Activated naive CD4-positive, alpha-beta T cell treated with Interleukin-2 at 50 U/mL for 16 hours (primary cell): ENCODE measurements around the gene CNTN4.
"Not testable (repeated sequence)": the region's sequence is repeated elsewhere in the genome, so short reads cannot be mapped to it uniquely, and the experiment has no call there.

ENCODE experiments used
- DNase-seq: peaks from one replicate; pipeline ENCODE4 v3.0.0-alpha.2; 2020

The CNTN4 gene

DNA sequence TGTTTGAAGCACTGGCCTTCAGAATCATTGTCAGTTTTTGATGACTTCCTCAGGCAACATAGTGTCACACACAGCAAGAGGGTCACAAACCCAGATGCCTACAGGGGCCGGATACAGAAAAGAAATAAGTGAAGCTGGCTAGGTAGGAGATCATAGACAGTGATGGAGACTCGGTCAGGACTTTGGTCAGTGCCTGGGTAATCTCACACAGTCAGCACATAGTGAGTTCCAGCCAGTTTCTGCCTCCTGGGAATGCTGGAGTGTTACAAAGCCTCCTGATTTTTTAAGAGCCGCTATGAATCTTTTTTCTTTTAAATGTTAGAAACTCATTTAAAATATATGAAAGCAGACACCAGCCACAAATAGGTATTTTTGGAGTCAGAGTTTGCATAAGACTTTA is 612.4 kb downstream of the CNTN4 start:
- no peak for DNase-seq

- no peak for DNase-seq
These were observed 615.3 kb downstream of the CNTN4 start for GRCh38 chr3:2713923-2714322.

GRCh38 chr3:2714834-2715233 is 616.2 kb downstream of the CNTN4 start:
- no peak for DNase-seq

DNA sequence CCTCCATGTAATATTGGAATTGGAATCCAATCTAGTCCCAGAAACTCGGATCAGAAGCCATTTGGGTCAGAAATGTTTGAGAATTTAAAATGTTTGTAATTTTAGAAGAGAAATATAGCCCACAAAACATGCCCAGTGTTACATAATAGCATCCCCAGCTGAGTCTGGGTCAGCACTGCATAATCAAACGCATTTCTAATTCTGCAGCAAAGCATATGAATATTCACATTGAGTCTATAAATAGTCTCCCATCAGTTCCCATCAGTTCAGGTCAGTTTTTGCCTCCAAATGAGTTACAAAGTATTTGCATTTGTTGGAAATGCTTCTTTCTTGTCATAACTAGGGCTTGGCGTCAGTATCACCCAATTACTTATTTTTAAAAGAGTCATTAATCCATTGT is 628.4 kb downstream of the CNTN4 start:
- DNase-seq, result no peak

DNA sequence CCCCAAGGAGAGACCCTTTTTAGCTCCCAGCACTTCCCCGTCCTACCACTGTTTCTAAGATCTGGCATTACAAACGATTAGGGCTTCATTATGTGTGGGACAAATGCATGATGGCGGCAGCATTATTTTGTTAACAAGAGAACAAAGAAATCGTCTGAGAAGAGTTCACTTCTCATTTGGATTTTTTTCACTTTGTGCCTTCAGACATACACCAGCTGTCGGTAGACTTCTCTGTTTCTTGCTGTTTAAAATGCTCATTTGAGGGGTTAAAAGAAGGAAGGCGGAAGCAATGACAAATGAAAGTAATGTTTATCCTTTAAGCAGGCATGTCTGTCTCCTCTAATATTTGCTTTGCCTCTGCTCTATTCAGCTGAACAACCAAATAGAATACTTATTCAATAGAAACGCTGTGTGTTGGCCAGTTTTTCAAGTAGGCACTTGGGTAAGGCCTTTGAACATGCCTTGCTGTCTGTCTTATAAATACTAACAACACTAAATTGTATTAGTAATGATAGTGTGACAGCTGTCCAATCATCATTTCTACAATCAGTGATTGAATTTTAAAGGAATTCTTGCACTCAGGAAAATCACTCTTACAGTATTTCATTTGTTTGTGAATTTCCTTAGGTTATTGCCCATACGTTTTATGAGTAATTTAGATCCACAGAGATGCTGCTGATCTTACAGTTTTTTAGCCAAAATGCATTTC is 629.1 kb downstream of the CNTN4 start:
- DNase-seq, result no peak

DNA sequence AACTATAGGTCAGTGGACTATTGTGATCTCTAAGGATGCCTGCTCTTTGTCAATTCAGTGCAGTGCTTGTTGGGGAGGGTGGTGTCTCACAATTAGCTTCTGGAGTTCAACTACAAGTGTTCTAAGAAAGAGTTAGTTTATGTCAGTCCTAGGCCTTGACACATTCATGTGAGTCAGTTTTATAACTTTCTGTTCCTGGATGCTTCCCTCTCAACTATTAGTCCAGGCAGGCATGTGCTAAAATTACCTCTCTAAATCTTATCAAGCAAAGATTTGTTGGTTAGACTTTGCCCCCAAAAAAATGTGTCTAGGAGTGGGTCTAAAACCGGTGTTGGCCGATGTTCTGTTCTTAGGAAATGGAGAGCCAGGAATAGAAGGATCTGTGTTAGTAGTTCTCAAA is 633.2 kb downstream of the CNTN4 start:
- DNase-seq, result no peak

DNA sequence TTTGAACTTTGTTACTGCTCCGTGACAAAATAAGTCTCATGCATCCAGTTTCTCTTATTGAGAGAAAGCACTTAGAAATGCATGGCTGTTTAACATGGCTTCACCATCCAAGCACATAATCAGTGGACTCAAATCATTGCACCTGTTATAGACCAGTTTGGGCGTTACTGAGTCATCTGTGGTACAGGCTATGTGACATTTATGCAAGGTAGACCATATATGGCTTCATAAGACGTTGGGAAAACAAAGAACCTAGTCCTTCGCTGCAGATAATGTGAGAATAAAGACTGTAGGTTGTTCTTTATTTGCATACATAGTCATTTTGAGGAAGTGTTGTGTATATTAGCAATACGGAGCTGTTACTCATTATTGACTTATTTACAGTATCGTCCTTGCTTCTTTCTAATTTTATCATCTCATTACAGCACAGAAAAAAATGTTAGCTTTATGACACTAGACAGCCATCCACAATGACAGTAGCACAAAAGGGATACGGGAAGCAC is 636.8 kb downstream of the CNTN4 start:
- no peak for DNase-seq

DNA sequence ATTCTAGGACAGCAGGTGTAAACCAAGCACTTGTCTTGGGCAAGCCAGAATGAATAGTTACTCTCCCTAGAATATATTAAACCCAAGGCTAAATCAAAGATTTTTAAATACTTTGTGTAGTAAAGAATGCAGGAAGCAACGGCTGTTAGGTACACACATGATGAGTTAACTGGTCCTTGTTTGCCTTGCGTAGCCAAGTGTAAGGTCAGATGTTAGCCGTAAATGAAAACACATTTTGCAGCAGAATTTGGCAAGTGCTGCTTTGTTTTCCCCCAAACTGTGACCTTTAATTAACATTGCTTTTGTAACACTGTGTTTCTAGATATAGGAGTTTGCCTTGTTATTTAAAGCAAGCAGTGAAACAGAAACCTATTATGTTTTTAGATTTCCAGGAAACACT is 642.9 kb downstream of the CNTN4 start:
- no peak for DNase-seq

- no peak for DNase-seq
These were observed 666.4 kb downstream of the CNTN4 start for GRCh38 chr3:2765002-2765579.

- no peak for DNase-seq
These were observed 671.8 kb downstream of the CNTN4 start for GRCh38 chr3:2770451-2770850.

DNA sequence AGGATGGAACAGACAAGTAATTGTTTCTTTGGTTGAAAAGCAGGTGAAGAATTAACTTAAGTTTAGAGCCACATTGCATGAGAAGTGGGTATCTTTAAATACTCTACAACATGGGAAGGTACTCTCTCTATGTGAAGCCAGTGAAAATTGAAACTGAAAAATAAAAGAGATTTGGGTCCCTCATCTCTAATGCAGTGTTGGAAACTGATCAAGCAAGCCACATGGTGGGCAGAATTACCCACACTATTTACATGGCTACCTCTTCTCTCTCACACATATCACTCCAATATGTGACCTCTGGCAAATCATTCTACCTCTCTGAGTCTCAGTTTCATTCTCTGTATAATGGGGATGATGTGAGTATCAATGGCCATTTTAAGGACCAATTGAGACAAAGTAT is 672.5 kb downstream of the CNTN4 start:
- no peak for DNase-seq

GRCh38 chr3:2771741-2772140 is 673.1 kb downstream of the CNTN4 start:
- DNase-seq, result no peak

DNA sequence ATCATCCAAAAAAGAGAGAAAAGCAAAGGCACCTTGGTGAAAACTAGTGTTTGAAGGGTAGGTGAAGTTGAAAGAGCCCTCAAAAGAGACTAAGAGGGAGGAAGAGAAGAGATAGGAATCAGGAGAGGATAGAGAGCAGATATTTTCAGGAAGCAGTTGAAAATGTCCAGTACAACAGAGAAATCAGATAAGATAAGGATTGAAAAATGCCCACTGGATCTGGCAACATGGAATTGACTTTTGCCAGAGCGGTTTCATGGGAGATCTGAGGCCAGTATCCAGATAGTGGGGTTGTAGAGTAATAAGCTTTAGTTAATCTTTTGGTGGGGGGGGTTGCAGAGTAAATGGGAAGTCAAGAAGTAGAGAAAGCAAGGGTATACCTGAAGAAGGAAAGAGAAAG is 674.1 kb downstream of the CNTN4 start:
- DNase-seq, result no peak

- no peak for DNase-seq
These were observed 676.0 kb downstream of the CNTN4 start for GRCh38 chr3:2774481-2775249.

GRCh38 chr3:2783261-2783660 is 684.6 kb downstream of the CNTN4 start:
- no peak for DNase-seq

- DNase-seq, result no peak
These were observed 686.0 kb downstream of the CNTN4 start for GRCh38 chr3:2784627-2785026.

DNA sequence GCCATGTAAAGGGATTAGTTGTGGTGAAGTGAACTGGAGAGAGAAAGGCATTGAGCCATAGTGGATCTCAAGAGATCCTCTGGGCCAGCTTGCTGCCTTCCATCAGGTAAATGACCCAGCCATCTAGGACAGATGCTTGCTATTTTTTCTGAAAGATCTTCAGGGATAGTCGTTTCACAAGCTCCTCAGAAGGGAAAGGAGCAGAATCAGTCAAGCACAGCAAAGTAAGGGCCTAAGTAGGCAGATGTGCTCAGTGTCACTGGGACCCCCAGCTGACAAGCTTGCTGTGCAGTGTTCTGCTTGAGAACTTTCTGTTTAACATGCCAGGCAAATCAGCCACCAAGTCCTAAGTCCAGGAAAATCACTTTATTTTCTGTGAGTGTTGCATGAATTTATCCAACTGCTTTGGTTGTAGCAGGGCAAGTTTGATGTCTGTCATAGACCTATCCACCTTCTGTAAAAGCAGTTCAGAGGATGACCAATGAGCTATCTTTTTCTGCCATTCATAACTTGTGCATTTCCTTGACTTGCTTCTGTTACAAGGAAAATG is 691.7 kb downstream of the CNTN4 start:
- DNase-seq, result no peak

GRCh38 chr3:2792432-2792831 is 693.8 kb downstream of the CNTN4 start:
- DNase-seq, result no peak

- no peak for DNase-seq
These were observed 695.3 kb downstream of the CNTN4 start for GRCh38 chr3:2793987-2794386.

- no peak for DNase-seq
These were observed 703.8 kb downstream of the CNTN4 start for GRCh38 chr3:2802429-2802828.

DNA sequence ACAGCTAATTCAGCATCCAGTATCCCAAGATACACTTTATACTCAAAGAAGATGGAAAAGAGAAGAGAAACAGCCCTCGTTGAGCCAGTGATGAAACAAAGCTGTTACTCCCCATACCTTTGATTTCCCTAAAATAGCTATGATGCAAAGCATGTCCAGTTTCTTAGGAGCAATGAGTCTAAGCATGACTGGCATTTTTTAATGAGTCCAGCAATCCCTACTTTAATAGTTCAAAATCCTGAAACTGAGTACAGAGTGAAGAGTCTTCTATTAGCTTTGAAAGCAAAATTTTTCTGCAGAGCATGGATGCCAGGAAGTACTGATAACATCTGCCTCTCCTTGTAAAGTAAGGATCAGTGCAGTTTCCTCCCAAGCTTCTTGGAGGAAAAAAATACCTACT is 708.8 kb downstream of the CNTN4 start:
- DNase-seq, result no peak

GRCh38 chr3:2810723-2811122 is 712.1 kb downstream of the CNTN4 start:
- DNase-seq, result no peak

- DNase-seq, result no peak
These were observed 720.9 kb downstream of the CNTN4 start for GRCh38 chr3:2819571-2819970.

DNA sequence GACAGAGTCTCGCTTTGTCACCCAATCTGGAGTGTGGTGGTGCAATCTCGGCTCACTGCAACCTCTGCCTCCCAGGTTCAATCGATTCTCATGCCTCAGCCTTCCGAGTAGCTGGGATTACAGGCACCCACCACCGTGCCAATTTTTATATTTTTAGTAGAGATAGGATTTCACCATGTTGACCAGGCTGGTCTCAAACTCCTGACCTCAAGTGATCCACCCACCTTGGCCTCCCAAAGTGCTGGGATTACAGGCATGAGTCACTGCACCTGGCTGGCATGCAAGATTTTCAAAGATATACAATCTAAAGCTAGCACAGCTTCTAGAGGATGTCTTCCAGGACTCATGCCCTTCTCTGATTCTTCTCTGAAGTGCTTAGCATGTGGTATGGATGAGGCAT is 722.3 kb downstream of the CNTN4 start:
- DNase-seq, result not testable (repeated sequence)
